Progenitor cell of endocrine pancreas (in vitro differentiated cells): ENCODE results near the gene PDPR. TPM values are rescaled to one million over a fixed set of nuclear protein-coding genes. Genes with fewer than 3 reads are reported as not detected.

Source experiments
- DNase-seq: peaks from one replicate; pipeline ENCODE4 v3.0.0; 2021; ENCODE audit warnings: low spot score; ENCODE audit not compliant: unreplicated experiment
- H3K27ac Mint-ChIP-seq: 2 replicates; pipeline ENCODE4 v1.8.0; 2021; ENCODE audit warnings: mild to moderate bottlenecking, moderate library complexity, mixed read lengths
- H3K27me3 Mint-ChIP-seq: 2 replicates; pipeline ENCODE4 v1.8.0; 2021; ENCODE audit warnings: mixed read lengths
- H3K36me3 Mint-ChIP-seq: 2 replicates; pipeline ENCODE4 v1.8.0; 2022; ENCODE audit warnings: mixed read lengths; ENCODE audit not compliant: insufficient read depth
- H3K4me1 Mint-ChIP-seq: 2 replicates; pipeline ENCODE4 v1.8.0; 2021; ENCODE audit warnings: low read depth, mixed read lengths
- H3K4me3 Mint-ChIP-seq: 2 replicates; pipeline ENCODE4 v1.8.0; 2021; ENCODE audit warnings: low read depth, mild to moderate bottlenecking, moderate library complexity, mixed read lengths
- H3K9me3 Mint-ChIP-seq: 2 replicates; pipeline ENCODE4 v1.8.0; 2021; ENCODE audit warnings: low read depth, mixed read lengths
- CTCF ChIP-seq: fragments of 200-600 bp; sonication (generic); IDR thresholded peaks from one replicate; pipeline ENCODE4 v1.5.0; 2021; ENCODE audit warnings: antibody characterized with exemption, mild to moderate bottlenecking; ENCODE audit not compliant: unreplicated experiment
- total RNA-seq: library from RNA; stranded (reverse); gene quantifications from 2 replicates; pipeline ENCODE4 v1.2.1, GENCODE V29; 2021

PDPR gene
- total RNA-seq, 1 donor from 2014 or later: 26.4 TPM

GRCh38 chr16:70159355-70160348 lies 45.5 kb downstream of the PDPR start:
- TF ChIP-seq CTCF: no peak
- Mint-ChIP-seq H3K27me3 (no peaks in the 10 kb centered on the region), H3K9me3 (no peaks in the 10 kb centered on the region), H3K27ac (no peak overlapping the region), H3K4me3 (no peak overlapping the region), H3K36me3 (peaks cover 17% of the 10 kb centered on the region), H3K4me1 (no peaks in the 10 kb centered on the region)
- DNase-seq: no peak

DNA sequence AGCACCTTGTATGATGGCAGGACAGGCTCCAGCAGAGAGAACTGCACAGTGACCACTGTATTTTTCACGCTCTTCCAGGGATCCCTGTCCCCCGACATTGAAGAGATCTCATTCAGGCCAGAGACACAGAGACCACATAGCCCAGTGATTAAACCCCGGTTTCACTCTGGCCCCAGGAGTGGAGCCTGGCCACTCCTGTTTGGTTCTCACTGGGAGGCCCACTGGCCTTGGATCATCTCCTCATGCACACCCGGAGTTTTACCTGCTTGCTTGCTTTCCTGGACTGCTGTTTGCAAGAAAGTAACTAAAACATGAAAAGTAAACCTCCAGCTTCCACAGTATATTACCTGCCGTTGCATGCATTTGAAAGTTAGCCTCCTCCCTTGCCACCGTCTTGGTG lies 46.3 kb downstream of the PDPR start:
- TF ChIP-seq CTCF: no peak
- H3K9me3 Mint-ChIP-seq: no peaks in the 10 kb centered on the region
- H3K27ac Mint-ChIP-seq: no peak overlapping the region
- no peaks in the 10 kb centered on the region for H3K27me3 Mint-ChIP-seq
- H3K4me1 Mint-ChIP-seq: no peaks in the 10 kb centered on the region
- H3K36me3 Mint-ChIP-seq: peaks cover 17% of the 10 kb centered on the region
- no peak overlapping the region for H3K4me3 Mint-ChIP-seq
- DNase-seq: no peak

- no peak for DNase-seq
- no peaks in the 10 kb centered on the region for H3K9me3 Mint-ChIP-seq
- no peaks in the 10 kb centered on the region for H3K4me1 Mint-ChIP-seq
- no peak overlapping the region for H3K4me3 Mint-ChIP-seq
- no peaks in the 10 kb centered on the region for H3K27me3 Mint-ChIP-seq
- H3K27ac Mint-ChIP-seq: no peak overlapping the region
- H3K36me3 Mint-ChIP-seq: peaks cover 17% of the 10 kb centered on the region
- TF ChIP-seq CTCF: no peak
Measured at GRCh38 chr16:70160821-70161220, 46.7 kb downstream of the PDPR start.

- Mint-ChIP-seq H3K4me1 (no peaks in the 10 kb centered on the region), H3K27ac (peak overlapping the region; percentile 79), H3K4me3 (no peak overlapping the region), H3K9me3 (no peaks in the 10 kb centered on the region), H3K27me3 (no peaks in the 10 kb centered on the region), H3K36me3 (peaks cover 15% of the 10 kb centered on the region)
- DNase-seq: no peak
- TF ChIP-seq CTCF: no peak
Measured at GRCh38 chr16:70161350-70161749, 47.2 kb downstream of the PDPR start.

DNA sequence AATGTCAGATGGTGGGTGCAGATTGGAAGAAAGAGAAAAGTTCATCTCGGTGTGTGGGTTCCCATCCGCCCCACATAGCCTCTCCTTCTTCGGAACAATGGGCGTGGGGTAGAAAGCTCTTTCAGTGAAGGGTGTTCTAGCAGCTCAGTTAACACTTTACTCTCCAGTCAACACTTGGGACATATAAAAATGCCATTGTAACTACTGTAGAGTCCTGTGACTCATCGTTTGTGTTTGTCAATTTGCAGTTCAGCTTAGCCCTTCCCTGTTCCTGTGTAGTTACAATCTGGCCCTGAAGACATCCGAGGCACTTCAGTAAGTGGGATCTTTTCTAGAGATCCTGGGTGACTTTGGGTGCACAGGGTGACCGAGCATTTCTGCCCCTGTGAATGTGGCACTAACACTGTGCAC lies 47.9 kb downstream of the PDPR start:
- H3K27me3 Mint-ChIP-seq: no peaks in the 10 kb centered on the region

More for the DNA sequence above, 47.9 kb downstream of the PDPR start:
- Mint-ChIP-seq H3K36me3 (peaks cover 11% of the 10 kb centered on the region), H3K4me3 (no peak overlapping the region), H3K27ac (peak overlapping the region; percentile 62), H3K4me1 (no peaks in the 10 kb centered on the region), H3K9me3 (no peaks in the 10 kb centered on the region)
- no peak for DNase-seq
- TF ChIP-seq CTCF: no peak
